Fibroblast of skin of right quadriceps (primary cell): Measurements from ENCODE around the gene TRAFD1.

Source experiments
- DNase-seq: peaks from one replicate; pipeline ENCODE4 v3.0.0-alpha.2; 2013

The TRAFD1 gene

GRCh38 chr12:112178796-112179195 lies 53.4 kb downstream of the TRAFD1 start:
- DNase-seq, result no peak

GRCh38 chr12:112179341-112179740 lies 54.0 kb downstream of the TRAFD1 start:
- DNase-seq, result no peak

- no peak for DNase-seq
These were observed 54.6 kb downstream of the TRAFD1 start for GRCh38 chr12:112179916-112180315.

- DNase-seq, result no peak
These were observed 55.1 kb downstream of the TRAFD1 start for GRCh38 chr12:112180422-112180821.

- DNase-seq, result no peak
These were observed 57.1 kb downstream of the TRAFD1 start for GRCh38 chr12:112182499-112182898.

- DNase-seq, result no peak
These were observed 58.0 kb downstream of the TRAFD1 start for GRCh38 chr12:112183141-112184021.

- no peak for DNase-seq
These were observed 58.9 kb downstream of the TRAFD1 start for GRCh38 chr12:112184056-112184887.

- no peak for DNase-seq
These were observed 59.9 kb downstream of the TRAFD1 start for GRCh38 chr12:112185093-112185923.

- DNase-seq, result no peak
These were observed 62.9 kb downstream of the TRAFD1 start for GRCh38 chr12:112188130-112188830.

GRCh38 chr12:112190231-112191025 lies 65.1 kb downstream of the TRAFD1 start:
- DNase-seq, result no peak

GRCh38 chr12:112191201-112191600 lies 65.8 kb downstream of the TRAFD1 start:
- no peak for DNase-seq

GRCh38 chr12:112191840-112192321 lies 66.5 kb downstream of the TRAFD1 start:
- no peak for DNase-seq

GRCh38 chr12:112192475-112192874 lies 67.1 kb downstream of the TRAFD1 start:
- no peak for DNase-seq

- no peak for DNase-seq
These were observed 69.4 kb downstream of the TRAFD1 start for GRCh38 chr12:112194601-112195247.

GRCh38 chr12:112196196-112196875 lies 71.0 kb downstream of the TRAFD1 start:
- DNase-seq, result no peak

- DNase-seq, result peak; percentile 45
These were observed 72.9 kb downstream of the TRAFD1 start for GRCh38 chr12:112198120-112198733.

- DNase-seq, result no peak
These were observed 73.8 kb downstream of the TRAFD1 start for GRCh38 chr12:112199136-112199535.
